Suprapubic skin (tissue), 4 donors: ENCODE measurements around the gene HOXD12.

Experiments
- CTCF ChIP-seq, 2 donors: fragments of 200-600 bp in 1 of 2; fragments of 450-650 bp in 1 of 2; sonication (generic) in 1 of 2; IDR thresholded peaks; one replicate each; pipeline ENCODE4 v1.5.1; 2016 to 2019; ENCODE audit warnings: antibody characterized with exemption in 2 of 2, mild to moderate bottlenecking in 1 of 2, moderate library complexity in 1 of 2
- EP300 ChIP-seq: sonication (generic); formaldehyde crosslinking; IDR thresholded peaks from one replicate; pipeline ENCODE4 v1.6.1; 2017; ENCODE audit warnings: antibody characterized with exemption
- POLR2AphosphoS5 ChIP-seq, 3 donors: sonication (generic); formaldehyde crosslinking; IDR thresholded peaks; one replicate each; pipeline ENCODE4 v1.6.1; 2017; ENCODE audit warnings: antibody characterized with exemption in 3 of 3

DNA sequence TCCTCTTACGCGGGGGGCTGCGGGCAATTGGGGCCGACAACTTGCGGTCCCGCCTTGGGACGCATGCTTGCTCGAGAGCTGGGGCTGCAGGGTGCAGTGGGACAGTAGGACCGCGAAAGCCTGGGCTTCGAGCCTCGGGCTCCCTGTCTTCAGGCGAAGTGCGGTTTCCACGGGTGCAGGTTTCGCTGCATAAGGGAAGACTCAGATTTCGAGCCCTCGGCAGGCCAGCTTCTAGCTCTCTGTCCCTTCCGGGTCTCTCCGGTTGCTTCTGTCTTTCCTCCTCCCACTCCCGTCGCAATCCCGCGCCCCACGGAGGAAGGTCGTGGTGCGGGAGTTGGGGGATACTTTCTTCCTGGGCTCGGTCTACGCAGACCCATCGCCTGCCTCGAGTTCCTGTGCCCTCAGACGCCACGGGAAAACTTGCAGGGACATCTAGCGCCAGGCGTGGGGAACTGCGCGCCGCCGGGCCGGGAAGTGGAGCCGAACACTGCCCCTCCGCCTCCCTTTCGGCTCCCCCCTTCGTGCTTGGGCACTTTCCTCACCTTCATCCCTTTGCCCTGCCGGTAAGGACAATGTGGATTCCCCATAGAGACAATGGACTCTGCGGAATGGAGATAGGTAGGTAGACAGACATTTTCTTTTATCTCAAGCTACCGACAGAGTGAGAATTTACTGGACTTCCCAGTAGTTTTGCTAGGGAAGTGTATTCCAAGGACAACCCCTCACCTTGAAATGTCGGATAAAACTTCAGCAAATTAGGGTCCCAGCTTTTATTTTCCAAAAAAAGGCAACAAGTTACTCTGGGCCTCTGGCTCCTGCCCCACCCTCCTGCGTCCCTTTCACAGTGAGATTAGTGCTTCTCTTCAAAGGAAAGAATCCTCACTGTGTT is 11.3 kb upstream of the HOXD12 start:
- TF ChIP-seq CTCF (IDR thresholded peaks at IDR 0.05) (peak in 1 of 2 donors; percentile 81), POLR2AphosphoS5 (IDR thresholded peaks at IDR 0.05) (no peak), EP300 (no peak)
